Nephron (organoid): ENCODE data around the gene VSIG1.

Experiments
- H3K27ac Mint-ChIP-seq, 3 experiments: 2 replicates each; pipeline ENCODE4 v1.8.0; 2020; ENCODE audit warnings: mixed read lengths in 3 of 3, mild to moderate bottlenecking in 2 of 3, moderate library complexity in 1 of 3
- H3K27me3 Mint-ChIP-seq: 2 replicates; pipeline ENCODE4 v1.8.0; 2021; ENCODE audit warnings: low read depth, mild to moderate bottlenecking, moderate library complexity, mixed read lengths
- H3K36me3 Mint-ChIP-seq: 2 replicates; pipeline ENCODE4 v1.8.0; 2020; ENCODE audit warnings: low read depth, mixed read lengths
- H3K4me1 Mint-ChIP-seq: 2 replicates; pipeline ENCODE4 v1.8.0; 2020; ENCODE audit warnings: mixed read lengths
- H3K4me3 Mint-ChIP-seq, 3 experiments: 2 replicates each; pipeline ENCODE4 v1.8.0; 2020; ENCODE audit warnings: mild to moderate bottlenecking in 3 of 3, mixed read lengths in 3 of 3, moderate library complexity in 2 of 3
- H3K9me3 Mint-ChIP-seq: 2 replicates; pipeline ENCODE4 v1.8.0; 2020; ENCODE audit warnings: mixed read lengths
- TF ChIP-seq, protein P1 (sequence below), 3 experiments: fragments of 200-600 bp; sonication (generic); IDR thresholded peaks; one replicate each; pipeline ENCODE4 v1.5.0; 2021; ENCODE audit warnings: antibody characterized with exemption in 3 of 3; ENCODE audit not compliant: unreplicated experiment in 3 of 3

Gene VSIG1

DNA sequence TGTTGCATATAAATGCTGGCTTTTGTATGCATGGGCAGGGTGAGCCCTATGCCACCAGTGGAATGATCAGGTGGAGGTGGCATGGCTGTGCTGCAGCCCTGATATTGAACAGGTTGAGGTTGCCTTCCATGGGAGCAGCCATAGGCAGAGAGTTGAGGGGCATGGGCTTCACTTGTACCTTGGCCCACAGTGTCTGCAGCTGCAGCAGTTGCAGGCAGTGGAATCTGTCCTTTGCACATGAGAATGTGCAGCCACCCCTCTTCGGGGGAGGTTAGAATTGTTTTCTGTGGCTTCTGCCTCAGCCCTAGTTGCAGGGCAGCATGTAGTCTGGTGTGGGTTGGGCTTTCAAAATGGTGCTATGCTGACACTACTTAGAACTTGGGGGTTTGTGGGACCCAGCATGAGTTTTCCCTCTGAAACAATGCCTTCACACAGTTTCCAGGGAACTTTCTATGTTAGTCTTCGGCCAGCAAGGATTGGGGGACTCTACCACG, 25.4 kb upstream of the VSIG1 start:
- Mint-ChIP-seq H3K36me3 (no peaks in the 10 kb centered on the region), H3K9me3 (peaks cover 12% of the 10 kb centered on the region), H3K27me3 (peaks cover 22% of the 10 kb centered on the region), H3K27ac (no peak overlapping the region), H3K4me1 (no peaks in the 10 kb centered on the region), H3K4me3 (no peak overlapping the region)
- TF ChIP-seq, protein P1, sequence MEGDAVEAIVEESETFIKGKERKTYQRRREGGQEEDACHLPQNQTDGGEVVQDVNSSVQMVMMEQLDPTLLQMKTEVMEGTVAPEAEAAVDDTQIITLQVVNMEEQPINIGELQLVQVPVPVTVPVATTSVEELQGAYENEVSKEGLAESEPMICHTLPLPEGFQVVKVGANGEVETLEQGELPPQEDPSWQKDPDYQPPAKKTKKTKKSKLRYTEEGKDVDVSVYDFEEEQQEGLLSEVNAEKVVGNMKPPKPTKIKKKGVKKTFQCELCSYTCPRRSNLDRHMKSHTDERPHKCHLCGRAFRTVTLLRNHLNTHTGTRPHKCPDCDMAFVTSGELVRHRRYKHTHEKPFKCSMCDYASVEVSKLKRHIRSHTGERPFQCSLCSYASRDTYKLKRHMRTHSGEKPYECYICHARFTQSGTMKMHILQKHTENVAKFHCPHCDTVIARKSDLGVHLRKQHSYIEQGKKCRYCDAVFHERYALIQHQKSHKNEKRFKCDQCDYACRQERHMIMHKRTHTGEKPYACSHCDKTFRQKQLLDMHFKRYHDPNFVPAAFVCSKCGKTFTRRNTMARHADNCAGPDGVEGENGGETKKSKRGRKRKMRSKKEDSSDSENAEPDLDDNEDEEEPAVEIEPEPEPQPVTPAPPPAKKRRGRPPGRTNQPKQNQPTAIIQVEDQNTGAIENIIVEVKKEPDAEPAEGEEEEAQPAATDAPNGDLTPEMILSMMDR (IDR thresholded peaks at IDR 0.05; ENCODE audit: unreplicated experiment in 3 of 3), result no peak

DNA sequence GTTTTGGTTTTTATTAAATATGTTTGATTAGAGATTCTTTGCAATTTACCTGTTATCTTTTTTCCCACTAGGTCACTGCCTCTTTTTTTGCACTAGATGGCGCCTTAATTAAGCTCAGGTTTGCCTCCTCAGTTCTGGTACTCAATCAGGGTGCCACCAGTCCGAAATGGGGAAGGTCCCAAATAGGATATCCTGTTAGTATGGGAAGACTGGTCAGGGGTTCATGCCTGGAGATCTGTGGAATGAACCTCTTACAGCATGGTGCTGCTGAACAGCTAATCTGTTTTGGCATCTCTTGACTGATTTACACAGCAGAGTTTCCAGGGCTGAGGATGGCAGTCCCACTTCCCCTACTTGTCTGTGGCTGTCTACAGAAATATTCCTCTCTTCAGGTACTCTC, 24.2 kb upstream of the VSIG1 start:
- no peak overlapping the region for H3K27ac Mint-ChIP-seq
- no peaks in the 10 kb centered on the region for H3K36me3 Mint-ChIP-seq
- TF ChIP-seq, protein P1 (IDR thresholded peaks at IDR 0.05; ENCODE audit: unreplicated experiment in 3 of 3), result peak; percentile 30 to 39 (median 38)

DNA sequence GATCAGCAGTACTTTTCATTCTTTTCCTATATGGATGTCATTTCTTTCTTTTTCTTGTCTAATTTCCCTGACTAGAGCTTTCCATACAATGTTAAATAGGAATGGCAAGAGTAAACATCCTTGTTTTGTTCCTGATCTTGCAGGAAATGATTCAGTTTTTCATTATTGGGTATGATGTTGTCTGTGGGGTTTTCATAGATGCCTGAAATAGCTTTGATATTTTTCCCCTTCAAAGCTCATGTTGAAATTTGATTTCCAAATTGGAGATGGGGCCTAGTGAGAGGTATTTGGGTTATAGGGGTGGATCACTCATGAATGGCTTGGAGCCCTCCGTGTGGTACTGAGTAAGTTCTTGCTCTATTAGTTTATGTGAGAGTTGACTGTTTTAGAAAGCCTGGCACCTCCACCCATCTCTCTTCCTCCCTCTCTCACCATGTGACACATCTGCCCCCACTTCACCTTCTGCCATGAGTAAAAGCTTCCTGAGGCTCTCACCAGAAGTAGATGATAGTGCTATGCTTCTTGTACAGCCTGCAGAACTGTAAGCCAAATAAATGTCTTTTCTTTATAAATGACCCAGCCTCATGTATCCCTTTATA, 22.3 kb upstream of the VSIG1 start:
- H3K4me1 Mint-ChIP-seq, result no peaks in the 10 kb centered on the region
- H3K27ac Mint-ChIP-seq, result no peak overlapping the region
- H3K27me3 Mint-ChIP-seq, result peaks cover 19% of the 10 kb centered on the region

More for the DNA sequence above, 24.2 kb upstream of the VSIG1 start:
- Mint-ChIP-seq H3K4me1 (no peaks in the 10 kb centered on the region), H3K9me3 (peaks cover 9% of the 10 kb centered on the region), H3K4me3 (no peak overlapping the region), H3K27me3 (peaks cover 26% of the 10 kb centered on the region)

DNA sequence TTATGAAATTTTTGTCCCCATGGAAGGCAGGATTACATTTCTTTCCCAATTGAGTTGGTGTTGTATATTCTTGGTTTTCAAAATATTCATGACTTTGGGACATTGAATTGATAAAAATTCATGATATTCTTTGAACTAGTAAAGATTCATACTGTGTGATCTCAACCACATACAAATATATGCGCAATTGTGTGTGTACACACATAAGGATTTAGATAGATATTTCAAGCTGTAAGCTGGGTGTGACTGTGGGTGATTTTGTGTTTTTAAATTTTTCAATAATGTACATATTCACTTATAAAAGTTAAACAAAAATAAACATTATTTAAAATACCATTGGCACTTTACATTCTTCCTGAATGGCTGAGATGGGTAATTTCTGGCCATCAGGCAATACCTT, 19.5 kb upstream of the VSIG1 start:
- H3K4me1 Mint-ChIP-seq, result no peaks in the 10 kb centered on the region
- TF ChIP-seq, protein P1 (IDR thresholded peaks at IDR 0.05; ENCODE audit: unreplicated experiment in 3 of 3), result no peak
- H3K27me3 Mint-ChIP-seq, result peaks cover 22% of the 10 kb centered on the region
- H3K9me3 Mint-ChIP-seq, result no peaks in the 10 kb centered on the region
- H3K36me3 Mint-ChIP-seq, result no peaks in the 10 kb centered on the region
- no peak overlapping the region for H3K4me3 Mint-ChIP-seq
- H3K27ac Mint-ChIP-seq, result no peak overlapping the region

More for the DNA sequence above, 22.3 kb upstream of the VSIG1 start:
- TF ChIP-seq, protein P1 (IDR thresholded peaks at IDR 0.05; ENCODE audit: unreplicated experiment in 3 of 3), result no peak
- Mint-ChIP-seq H3K4me3 (no peak overlapping the region), H3K36me3 (no peaks in the 10 kb centered on the region), H3K9me3 (no peaks in the 10 kb centered on the region)

DNA sequence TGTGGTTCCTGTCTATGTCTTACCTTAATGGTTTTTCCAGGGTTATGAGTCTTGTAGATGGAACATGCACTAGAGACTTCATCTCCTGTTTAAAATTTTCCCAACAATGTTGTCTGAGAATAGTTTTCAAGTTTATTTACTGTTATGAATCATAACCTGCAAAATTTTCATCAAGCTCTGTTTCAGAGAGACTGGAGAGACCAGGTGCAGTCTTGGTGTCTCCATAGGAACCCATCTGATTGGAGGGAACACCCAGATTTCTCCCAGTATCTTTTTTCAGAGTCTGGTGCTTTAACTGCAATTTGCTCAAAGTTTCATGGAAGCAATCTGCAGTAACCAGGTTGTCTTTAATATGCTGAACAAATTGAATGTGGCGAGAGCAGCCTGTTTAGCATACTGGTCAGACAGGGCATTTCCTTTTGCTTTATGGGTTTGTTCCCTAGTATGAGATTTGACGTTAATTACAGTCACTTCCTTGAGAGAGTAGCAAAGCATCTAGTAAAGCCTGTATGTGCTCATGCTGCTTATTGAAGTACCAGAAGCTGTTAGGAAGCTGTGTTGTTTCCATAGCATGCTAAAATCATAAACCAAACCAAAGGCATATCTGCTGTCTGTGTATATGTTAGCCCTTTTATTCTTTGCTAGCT, 18.8 kb upstream of the VSIG1 start:
- Mint-ChIP-seq H3K36me3 (no peaks in the 10 kb centered on the region), H3K9me3 (no peaks in the 10 kb centered on the region), H3K4me1 (no peaks in the 10 kb centered on the region), H3K27ac (no peak overlapping the region), H3K4me3 (no peak overlapping the region), H3K27me3 (peaks cover 22% of the 10 kb centered on the region)
- TF ChIP-seq, protein P1 (IDR thresholded peaks at IDR 0.05; ENCODE audit: unreplicated experiment in 3 of 3), result no peak

DNA sequence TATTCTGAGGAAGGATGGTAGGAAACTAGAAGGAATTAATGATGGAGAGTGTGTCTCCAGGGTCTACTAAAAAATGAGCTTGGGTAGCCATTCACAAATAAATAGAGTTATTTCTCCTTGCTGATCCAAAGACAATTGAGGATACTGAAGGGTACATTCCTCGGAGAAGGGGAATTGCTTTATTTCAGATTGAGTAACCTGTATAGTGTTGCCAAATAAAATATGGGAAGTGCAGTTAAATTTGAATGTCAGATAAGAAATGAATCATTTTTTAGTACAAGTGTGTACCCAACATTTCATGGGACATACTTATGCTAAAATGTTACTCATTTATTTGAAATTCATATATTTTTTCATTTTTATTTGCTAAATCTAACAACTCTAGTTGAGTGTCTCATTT, 16.0 kb upstream of the VSIG1 start:
- Mint-ChIP-seq H3K9me3 (no peaks in the 10 kb centered on the region), H3K27ac (no peak overlapping the region), H3K4me3 (no peak overlapping the region), H3K36me3 (no peaks in the 10 kb centered on the region), H3K27me3 (peaks cover 31% of the 10 kb centered on the region), H3K4me1 (peaks cover 11% of the 10 kb centered on the region)
- TF ChIP-seq, protein P1 (IDR thresholded peaks at IDR 0.05; ENCODE audit: unreplicated experiment in 3 of 3), result no peak
